GM18526 (cell line): Measurements from ENCODE around the gene ABHD3.

Experiments used
- POLR2A ChIP-seq: IDR thresholded peaks from 3 replicates; pipeline ENCODE4 v1.6.1; 2011; ENCODE audit not compliant: insufficient read length; ENCODE audit errors: extremely low read depth

Gene ABHD3, protein sequence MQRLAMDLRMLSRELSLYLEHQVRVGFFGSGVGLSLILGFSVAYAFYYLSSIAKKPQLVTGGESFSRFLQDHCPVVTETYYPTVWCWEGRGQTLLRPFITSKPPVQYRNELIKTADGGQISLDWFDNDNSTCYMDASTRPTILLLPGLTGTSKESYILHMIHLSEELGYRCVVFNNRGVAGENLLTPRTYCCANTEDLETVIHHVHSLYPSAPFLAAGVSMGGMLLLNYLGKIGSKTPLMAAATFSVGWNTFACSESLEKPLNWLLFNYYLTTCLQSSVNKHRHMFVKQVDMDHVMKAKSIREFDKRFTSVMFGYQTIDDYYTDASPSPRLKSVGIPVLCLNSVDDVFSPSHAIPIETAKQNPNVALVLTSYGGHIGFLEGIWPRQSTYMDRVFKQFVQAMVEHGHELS

DNA sequence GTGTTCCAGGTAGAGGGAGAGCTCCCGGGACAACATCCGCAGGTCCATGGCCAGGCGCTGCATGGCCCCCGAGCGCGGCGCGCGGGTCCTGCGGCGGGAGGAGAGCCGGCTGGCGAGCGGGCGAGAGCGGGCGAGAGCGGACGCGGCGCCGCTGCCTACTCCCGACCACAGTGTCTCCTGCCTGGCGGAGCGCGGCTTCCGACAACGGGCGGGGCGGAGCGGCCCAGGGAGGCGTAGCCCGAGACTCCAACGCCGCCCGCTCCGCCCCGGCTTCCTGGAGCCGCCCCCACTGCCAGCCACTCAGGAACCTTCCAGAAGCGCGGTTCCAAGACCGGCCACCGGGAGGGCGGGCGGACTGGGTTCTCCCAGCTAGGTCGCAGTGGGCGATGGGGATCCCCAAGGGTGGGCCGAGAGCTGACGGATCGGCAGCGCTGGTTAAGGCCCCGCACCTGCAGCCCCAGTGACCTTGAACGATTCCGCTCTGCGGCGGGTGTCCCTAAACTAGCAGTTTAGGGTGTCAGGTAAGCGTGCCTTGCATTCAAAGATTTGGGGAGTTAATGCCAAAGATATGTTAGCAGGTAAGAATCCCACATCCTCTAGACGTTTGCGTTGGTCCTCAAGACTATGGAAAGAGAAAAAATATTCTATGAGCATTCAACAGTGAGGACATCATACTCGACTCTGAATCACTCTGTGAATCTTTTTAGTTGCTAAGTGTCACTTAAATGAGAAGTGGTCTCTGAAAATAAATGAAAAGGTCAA, at the start of gene ABHD3:
Gene ABHD3, minus strand, starts transcription at position 172 of the 762 bp plus-strand sequence. Its CDS starts 109 bp downstream, at position 63.
- TF ChIP-seq POLR2A = peak; percentile 95

DNA sequence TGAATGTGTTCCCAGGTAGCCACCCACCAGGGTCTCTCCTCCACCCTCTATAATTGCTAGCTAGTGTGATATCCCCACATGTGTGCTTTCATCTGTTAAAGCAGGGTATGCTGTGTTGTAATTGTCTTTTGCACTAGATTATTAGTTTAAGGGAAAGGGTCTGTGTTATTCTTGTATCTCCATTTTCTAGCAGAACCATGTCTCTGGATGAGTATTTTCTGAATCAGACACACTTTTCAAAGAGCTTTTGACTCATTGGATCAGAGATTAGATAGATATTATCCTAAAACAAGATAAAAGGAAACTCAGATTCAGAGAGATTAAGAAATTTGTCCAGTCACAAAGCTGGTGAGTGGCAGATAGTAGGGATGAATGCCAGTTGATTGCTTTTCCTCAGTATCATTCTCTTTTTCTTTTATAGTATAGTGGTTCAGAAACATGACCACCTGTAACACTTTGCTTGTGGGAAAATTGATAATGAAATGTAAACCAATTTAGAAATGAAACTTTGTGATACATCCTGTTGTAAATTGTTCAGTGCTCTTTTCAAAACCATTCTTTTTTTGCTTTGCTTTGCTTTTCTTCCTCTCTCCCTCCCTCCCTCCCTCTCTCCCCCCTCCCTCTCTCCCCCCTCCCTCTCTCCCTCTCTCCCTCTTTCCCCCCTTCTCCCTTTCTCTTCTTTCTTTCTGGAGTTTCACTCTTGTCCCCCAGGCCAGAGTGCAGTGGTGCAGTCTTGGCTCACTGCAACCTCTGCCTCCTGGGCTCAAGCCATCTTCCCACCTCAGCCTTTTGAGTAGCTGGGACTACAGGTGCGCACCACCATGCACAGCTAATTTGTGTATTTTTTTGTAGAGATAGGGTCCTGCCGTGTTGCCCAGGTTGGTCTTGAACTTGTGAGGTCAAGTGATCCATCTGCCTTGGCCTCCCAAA, 43.5 kb upstream of the ABHD3 start:
- no peak for TF ChIP-seq POLR2A

DNA sequence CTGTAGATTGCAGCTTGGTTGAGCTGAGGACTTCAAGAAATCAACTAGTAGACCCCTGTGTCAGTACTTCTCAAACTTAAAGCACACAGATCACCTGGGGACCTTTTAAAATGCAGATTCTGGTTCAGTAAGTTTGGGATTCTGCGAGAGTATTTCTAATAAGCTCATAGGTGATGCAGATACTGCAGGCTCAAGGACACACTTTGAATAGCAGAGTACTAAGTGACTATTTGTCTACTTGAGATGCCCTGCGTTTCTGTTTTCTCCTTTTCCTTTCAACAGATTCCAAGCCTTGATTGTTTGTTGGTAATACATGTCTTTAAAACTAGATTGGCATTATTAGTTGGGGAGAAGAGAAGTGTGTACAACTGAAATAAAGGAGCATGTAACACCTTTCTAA, 42.7 kb upstream of the ABHD3 start:
- TF ChIP-seq POLR2A = no peak

DNA sequence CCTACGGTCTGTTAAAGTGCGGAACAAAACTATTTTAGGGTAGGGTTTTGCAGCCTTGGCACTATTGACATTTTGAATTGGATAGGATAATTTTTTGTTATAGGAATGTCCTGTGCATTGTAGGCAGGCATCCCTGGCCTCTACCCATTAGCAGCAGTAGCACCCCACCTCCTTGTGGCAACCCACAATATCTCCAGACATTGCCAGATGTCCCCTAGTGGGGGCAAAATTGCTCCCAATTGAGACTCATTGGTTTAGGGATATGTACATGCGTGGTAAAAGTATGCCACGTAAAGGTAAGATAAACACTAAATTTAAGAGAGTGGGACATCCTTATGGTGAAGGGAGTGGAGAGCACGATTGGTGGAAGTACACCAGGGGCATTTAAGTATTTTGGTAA, 40.7 kb upstream of the ABHD3 start:
- no peak for TF ChIP-seq POLR2A

DNA sequence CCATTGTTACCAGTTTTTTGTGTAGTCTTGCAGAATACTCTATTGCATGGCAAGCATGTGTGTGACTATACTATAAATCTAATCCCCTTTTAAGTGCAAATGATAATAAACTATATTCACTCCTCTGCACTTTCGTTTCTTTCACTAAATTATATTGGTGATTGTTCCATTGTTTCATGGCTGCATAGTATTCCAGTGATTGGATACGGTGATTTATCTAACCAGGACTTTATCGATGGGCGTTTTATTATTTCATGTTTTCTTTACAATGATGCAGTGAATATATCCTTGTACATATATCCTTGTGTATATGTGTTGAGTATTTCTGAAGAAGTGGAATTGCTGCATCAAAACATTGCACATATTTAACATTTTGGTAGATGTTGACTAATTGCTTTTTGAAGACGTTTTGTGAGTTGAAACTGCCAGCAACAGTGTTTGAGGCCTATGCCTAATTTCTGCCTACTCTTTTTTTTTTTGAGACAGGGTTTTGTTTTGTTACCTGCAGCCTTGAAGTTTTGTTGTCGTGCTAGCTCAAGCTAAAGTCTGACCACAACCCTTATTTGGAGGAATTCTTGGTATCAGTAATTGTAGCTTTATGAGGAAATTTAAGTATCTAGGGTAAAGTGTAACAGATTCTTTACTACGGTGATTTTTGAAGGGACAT, 38.7 kb upstream of the ABHD3 start:
- TF ChIP-seq POLR2A = no peak

DNA sequence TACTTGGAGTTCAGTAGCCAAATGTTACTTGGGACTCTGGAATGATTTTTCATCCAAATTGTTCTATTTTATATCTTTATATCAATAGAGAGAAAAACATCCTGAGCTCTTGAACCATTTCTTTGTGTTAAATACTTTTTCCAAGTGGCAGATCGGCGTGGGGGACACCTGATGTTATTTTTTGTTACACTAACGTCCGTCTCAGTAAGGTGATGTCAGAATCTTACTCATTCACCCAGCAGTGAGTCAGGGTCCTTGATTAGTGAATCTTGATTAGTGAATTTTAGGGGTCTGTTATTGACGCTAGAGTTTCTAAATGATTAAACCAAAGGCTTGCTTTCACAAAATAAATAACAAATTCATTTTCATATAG, 37.7 kb upstream of the ABHD3 start:
- no peak for TF ChIP-seq POLR2A

DNA sequence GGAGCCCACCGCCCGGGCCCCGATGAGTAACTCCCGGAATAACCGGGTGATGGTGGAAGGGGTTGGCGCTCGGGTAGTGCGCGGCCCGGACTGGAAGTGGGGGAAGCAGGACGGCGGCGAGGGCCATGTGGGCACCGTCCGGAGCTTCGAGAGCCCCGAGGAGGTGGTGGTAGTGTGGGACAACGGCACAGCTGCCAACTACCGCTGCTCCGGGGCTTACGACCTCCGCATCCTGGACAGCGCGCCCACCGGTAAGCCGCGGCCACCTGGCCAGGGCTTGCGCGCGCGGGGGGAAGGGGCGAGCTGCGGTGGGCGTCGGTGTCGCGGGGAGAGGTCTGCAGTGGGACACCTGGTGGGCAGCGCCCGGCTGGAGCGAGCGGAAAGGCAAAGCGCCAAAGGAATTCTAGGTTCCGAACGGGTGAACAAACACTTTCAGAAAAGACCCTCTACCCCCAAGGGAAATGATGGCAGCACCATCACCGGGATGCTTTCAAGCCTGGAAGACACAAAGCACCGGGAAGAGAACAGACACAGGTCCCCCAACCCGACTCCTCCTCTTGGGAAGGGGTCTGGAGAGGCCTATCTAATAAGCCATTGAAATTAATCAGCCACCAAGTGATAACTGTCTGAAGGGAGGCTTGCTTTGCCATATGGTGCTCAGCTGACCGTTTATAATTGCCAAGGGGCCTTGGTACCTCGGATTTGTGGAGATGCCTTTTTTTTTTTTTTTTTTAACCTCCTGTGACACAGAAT, 37.2 kb upstream of the ABHD3 start:
- no peak for TF ChIP-seq POLR2A

DNA sequence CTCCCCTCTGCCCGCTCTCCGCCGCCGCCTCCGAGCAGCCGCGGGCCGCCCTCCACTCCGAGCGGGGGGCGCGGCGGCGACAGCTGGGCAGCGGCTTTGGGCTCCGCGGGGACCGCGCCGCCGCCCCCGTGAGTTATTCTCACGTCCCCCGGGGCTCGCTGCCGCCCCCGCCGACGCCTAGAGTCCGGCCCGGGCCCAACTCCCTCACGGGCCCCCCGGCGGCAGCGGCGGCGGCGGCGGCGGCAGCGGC, 36.7 kb upstream of the ABHD3 start:
- no peak for TF ChIP-seq POLR2A

DNA sequence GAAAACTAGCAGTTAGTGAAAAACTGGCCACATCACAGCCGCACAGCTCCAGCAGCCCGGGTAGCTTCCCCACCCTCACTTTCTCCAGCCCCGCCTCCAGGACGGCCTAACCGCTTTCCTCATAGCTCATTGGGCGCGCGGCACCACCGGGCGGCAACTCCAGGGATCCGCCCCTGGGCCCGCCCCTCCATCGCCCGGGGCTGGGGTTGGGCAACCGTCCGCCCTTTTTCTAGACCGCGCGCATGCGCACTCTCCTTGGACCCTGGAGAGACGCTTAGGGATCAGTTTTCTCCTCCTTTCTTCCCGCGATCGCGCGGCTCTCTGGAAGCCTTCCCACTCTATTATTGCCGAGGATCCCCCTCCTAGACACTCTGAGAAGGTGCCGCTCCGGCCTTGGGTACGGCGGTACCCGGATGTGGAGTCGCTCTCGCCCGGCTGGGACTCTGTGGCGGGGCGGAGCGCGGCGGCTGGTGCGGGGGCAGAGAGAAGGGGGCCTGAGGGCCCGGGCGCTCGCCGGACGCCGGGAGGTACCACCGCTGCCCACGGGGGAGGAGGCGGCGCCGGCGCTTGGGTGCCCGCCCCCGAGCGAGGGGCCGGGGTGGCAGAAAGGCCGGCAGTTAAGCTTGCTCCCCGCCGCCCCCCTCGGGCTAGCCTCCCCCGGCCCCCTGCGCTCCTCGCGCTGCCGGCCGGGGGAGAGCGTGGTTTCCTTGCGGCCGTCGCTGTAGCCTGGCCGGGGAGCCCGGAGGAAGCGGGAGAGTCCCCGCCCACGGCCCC, 36.2 kb upstream of the ABHD3 start, which contains the start of gene MIB1:
Gene MIB1, plus strand, starts transcription at position 255 of the 774 bp plus-strand sequence. CDS start 792 bp downstream, outside the sequence.
- TF ChIP-seq POLR2A = peak; percentile 65

DNA sequence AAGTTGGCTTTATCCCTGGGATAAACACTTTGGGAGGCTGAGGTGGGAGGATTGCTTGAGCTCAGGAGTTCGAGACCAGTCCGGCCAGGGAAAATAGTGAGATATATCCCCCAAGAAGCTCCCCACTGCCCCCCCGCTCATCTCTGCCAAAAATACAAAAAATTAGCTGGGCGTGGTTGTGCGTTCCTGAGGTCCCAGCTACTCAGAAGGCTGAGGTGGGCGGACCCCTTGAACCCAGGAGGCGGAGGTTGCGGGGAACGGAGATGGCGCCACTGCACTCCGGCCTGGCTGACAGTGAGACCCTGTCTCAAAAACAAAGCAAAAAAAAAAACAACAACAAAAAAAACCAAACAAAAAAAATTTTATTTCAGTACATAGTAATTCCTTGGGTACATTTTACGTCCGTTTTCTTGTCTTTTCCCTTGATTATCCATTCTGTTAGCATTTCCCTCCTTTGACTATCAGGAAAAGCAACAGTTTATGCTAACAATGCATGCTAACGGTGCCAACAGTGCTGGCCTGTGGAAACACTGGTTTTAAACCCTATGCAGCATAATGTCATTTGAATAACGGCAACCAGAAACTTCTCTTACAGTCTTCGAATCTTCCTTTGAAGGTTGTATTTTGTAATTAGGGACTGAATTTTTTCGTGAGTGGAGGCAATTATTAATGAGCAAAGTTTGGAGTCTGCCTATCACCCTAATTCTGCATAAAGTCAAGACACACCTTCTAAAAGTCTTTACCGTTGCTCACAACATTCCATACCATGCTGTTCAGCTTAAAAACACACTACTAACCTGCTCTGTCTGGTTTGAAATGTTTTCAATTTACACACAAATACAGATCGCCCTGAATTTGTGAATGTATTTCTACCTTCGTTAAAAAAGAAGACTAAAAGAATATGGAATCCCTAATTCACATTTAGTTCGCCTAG, 35.3 kb upstream of the ABHD3 start:
- TF ChIP-seq POLR2A = no peak

DNA sequence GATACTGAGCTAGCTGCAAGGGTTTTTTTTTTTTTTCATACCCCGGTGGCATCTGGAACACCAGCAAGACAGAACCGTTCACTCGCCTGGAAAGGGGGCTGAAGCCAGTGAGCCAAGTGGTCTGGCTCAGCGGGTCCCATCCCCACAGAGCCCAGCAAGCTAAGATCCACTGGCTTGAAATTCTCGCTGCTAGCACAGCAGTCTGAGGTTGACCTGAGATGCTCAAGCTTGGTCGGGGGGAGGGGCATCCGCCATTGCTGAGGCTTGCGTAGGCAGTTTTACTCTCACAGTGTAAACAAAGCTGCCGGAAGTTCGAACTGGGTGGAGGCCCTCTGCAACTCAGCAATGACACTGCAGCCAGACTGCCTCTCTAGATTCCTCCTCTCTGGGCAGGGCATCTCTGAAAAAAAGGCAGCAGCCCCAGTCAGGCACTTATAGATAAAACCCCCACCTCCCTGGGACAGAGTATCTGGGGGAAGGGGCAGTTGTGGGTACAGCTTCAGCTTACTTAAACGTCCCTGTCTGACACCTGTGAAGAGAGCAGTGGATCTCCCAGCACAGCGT, 31.0 kb upstream of the ABHD3 start:
- no peak for TF ChIP-seq POLR2A

DNA sequence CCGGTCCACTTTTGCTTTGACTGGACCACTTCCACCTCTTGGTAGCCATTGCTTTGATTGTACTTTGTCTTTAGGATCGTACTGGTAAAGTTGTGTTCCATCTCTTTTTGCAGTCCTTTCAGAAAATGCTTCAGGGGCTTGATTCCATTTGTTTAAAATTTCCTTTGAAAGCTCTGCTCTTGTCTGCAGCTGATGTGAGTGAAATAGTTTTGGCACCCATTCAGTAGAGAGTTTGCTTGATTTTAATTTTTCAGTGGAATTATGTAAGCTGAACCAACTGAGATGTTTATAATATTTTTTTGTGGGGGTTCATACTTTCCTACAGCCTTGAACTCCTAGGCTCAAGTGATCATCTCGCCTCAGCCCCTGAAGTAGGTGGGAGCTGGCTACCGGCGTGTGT, 28.4 kb upstream of the ABHD3 start:
- no peak for TF ChIP-seq POLR2A

DNA sequence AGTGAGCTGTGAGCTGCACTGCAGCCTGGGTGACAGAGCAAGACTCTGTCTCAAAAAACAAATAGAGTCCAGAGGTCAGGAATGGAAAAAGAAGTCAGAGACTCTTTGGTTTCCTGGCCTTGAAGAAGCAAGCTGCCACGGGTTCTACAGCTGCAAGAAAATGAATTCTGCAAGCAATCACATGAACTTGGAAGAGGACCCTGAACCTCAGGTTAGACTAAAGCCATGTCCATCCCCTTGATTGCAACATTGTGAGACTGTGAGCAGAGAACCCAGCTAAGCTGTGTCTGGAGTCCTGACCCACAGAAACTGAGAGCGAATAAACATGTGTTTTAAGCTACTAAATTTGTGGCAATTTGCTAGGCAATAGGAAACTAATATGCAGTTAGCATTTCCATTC, 23.1 kb upstream of the ABHD3 start:
- no peak for TF ChIP-seq POLR2A

DNA sequence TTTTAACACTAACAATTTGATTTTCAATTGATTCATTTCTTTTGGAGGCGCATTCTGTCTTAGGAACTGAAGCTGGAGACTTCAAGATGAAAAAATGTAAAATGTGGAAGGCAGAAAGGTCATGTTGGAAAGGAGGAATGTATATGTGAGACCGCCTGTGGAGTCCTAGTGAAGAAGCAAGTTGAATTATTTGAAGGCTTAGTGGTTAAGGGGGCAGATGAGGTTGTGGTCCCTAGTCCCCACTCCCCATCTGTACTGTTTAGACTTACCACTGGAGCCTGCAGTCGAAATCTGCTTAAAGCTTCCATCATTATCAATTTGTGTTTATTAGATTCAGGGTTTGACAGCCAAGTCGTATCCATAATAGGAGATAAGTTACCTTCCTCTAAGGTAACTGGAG, 20.6 kb upstream of the ABHD3 start:
- no peak for TF ChIP-seq POLR2A
